Stimulated activated CD8-positive, alpha-beta memory T cell treated with anti-CD3 and anti-CD28 coated beads, Interleukin-4, amount 100 ng/mL, for 4 hours (primary cell): ENCODE results near the gene GOSR1.
"Not testable (repeated sequence)": the region's sequence is repeated elsewhere in the genome, so short reads cannot be mapped to it uniquely, and the experiment has no call there.

Experiments
- DNase-seq, 2 donors: peaks; one replicate each; pipeline ENCODE4 v3.0.0-alpha.2; 2020; ENCODE audit warnings: low read depth in 2 of 2, low spot score in 1 of 2

Gene GOSR1

DNA sequence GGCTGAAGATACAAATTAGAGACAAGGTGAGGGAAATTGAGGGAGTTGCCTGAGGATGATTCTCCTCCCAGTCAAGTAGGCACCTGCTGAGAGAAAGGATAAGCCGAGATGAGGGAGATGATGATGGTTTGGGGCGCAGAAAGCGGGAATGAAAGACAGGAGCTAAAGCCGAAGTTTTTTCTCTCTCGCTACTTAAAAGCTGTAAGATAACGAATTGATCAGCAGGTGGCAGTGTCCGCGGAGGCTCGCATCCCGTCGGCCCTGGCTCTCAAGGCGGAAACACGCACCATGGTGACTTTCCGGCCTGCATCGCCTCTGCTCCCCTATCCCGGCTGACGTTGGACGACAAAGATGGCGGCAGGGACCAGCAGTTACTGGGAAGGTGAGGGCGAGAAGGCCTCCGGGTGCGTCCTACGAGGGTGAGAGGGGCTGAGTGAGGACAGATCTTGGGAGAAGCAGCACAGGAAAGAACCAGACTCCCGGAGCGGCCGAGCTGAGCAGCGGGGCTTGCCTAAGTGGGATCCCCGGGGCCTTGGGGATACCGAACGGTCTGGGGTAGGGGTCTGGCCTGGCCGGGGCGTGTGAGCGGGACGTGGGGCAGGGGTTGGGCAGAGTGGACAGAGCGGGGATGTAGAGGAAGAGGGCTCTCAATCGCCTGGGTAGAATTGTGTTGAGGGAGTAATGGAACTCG is at the start of gene GOSR1:
TSS of gene GOSR1 (plus strand) at position 326 of the 691 bp plus-strand sequence. CDS start at position 352, 26 bp downstream.
- peak; percentile 82 for DNase-seq

DNA sequence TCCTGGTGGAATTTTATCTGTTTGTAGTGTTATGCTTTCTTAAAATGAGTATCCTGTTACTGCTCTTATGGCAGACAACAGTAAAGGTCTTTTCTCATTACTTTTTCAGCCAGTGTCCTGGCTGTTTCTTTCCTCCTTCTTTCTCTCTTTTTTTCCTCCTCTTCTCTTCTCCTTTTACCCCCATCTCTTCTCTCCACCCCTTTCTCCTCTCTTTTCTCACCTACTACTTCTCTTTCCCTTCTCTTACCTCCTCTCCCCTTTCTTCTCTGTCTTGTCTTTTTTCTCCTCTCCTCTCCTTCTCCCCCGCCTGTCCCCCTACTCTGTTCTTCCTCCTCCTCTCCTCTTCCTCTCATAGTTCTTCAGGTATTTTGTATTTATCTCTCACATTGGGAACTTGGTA is 49.6 kb upstream of the GOSR1 start:
- DNase-seq, result no peak

DNA sequence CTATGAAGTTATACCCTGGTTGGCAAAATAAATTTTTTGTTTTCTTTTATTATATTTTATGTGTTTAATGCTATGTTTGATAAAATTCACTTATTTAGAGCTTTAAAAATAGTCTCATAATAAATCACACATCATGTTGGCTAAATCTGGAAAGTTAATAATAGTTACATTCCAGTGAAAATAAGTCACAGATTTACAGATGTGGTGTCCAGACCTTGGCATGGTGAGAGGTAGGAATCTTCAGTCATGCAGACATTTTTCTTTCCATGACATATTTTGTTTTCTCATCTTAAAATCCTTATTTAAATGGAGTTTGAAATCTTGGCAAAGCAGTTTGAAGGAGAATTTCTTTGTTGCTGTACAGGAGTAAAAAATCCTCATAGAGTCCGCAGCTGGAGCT is 48.1 kb upstream of the GOSR1 start:
- DNase-seq, result no peak

DNA sequence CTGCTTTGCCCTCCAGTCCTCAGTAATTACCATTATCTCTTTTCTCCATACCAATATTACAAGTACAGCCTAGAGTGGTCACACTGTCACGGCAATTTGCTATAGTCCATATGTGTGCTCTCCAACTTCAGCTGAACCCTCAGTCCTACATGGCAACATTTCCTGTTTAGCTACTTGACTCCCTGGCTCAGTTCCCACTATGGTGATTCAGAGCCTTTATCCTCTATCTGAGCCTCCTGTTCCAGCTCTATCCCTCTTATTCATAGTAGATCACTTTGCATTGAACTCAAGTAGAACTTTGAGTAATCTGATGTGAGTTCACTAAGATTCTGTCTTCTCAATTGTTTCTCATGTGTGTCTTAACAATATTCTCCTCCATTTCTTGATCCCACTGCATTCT is 43.7 kb upstream of the GOSR1 start:
- no peak for DNase-seq

DNA sequence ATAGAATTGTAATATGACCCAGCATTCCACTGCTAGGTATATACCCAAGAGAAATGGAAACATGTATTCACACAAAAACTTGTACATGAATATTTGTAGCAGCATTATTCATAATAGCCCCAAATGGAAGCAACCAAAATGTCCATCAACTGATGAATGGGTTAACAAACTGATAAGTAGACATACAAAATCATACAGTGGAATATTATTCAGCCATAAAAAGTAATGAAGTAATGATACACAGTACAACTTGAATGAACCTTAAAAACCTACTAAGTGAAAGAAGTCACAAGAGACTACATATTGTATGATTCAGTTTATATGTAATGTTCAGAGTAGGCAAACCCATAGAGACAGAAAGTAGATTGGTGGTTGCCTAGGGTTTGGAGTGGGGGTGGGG is 40.5 kb upstream of the GOSR1 start:
- no peak for DNase-seq

DNA sequence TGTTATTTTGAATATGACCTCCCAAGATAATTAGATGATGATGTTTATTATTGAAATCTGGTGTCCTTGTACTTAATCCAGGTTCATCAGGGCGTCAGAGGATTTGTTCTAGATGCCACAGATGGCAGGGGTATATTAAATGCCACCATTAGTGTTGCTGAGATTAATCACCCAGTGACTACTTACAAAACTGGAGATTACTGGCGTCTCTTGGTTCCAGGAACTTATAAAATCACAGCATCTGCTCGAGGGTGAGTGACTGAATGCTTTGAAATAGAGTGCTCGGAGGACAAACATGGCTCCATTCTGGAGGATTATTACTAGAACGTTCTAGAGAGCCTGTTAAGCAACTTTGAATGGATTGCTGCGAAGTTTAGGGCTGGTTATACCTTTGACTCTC is 33.5 kb upstream of the GOSR1 start:
- no peak for DNase-seq

DNA sequence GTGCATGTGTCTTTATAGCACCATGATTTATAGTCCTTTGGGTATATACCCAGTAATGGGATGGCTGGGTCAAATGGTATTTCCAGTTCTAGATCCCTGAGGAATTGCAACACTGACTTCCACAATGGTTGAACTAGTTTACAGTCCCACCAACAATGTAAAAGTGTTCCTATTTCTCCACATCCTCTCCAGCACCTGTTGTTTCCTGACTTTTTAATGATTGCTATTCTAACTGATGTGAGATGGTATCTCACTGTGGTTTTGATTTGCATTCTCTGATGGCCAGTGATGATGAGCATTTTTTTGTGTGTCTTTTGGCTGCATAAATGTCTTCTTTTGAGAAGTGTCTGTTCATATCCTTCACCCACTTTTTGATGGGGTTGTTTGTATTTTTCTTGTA is 30.6 kb upstream of the GOSR1 start:
- not testable (repeated sequence) for DNase-seq

DNA sequence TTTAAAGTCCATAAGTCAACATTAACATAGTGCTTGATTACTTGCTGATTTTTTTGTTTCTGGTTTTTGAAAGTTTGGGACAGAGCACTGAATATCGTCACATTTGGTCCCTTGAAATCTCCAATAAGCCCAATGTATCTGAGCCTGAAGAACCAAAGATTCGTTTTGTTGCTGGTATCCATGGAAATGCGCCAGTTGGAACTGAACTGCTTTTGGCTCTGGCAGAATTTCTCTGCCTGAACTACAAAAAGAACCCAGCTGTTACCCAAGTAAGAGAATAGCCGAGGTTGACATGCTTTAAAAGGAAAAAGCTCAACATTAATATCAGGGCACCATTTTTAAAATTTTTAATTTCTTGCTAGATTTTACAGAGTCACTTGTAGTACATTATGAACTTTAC is 27.7 kb upstream of the GOSR1 start:
- no peak for DNase-seq

DNA sequence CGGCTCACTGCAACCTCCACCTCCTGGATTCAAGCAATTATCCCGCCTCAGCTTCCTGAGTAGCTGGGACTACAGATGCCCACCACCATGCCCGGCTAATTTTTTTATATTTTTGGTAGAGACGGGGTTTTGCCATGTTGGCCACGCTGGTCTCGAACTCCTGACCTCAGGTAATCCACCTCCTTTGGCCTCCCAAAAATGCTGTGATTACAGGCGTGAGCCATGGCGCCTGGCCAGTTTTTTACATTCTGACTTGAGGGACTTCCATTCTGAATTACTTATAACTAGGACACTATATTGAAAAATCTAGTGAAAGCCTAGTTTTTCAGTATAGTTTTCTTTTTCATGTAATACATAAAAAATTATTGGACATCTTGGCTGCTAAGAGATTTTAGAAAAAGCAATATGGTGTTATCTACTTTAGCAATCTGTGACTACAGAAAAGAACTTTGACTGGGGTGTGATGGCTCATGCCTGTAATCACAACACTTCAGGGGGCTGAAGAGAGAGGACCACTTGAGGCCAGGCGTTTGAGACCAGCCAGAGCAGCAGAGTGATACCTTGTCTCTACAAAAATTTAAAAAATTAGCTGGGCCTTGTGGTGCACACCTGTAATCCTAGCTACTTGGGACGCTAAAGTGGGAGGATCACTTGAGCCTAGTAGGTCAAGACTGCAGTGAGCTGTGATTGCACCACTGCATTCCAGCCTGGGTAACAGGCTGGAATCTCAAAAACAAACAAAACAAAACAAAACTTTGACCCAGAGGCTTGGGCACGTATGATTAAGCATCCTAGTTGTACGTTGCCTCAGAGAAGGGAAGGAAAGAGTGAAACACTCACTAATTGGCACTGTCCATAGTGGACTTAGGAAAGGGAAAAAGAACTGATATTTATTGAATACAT is 26.8 kb upstream of the GOSR1 start:
- DNase-seq, result no peak

DNA sequence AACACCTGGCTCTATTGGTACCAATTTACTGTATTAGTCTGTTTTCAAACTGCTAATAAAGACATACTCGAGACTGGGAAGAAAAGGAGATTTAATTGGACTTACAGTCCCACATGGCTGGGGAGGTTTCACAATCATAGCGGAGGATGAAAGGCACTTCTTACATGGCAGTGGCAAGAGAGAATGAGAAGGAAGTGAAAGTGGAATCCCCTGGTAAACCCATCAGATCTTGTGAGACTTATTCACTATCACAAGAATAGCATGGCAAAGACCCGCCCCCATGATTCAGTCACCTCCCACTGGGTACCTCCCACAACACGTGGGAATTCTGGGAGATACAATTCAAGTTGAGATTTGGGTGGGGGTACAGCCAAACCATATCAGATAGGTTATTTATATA is 22.6 kb upstream of the GOSR1 start:
- no peak for DNase-seq

DNA sequence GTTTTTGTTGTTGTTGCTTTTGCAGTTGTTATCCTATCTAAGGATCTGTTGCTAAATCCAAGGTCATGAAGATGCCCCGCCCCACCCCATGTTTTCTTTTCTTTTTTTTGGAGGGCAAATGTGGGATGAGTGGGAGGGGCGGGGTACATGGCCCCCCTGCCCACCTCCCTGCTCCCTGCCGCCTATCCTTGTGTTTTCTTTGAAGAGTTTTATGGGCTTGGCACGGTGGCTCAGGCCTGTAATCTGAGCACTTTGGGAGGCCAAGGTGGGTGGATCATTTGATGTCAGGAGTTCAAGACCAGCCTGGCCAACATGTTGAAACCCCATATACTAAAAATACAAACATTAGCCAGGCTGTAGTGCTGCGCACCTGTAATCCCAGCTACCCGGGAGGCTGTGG is 18.8 kb upstream of the GOSR1 start:
- DNase-seq, result no peak

DNA sequence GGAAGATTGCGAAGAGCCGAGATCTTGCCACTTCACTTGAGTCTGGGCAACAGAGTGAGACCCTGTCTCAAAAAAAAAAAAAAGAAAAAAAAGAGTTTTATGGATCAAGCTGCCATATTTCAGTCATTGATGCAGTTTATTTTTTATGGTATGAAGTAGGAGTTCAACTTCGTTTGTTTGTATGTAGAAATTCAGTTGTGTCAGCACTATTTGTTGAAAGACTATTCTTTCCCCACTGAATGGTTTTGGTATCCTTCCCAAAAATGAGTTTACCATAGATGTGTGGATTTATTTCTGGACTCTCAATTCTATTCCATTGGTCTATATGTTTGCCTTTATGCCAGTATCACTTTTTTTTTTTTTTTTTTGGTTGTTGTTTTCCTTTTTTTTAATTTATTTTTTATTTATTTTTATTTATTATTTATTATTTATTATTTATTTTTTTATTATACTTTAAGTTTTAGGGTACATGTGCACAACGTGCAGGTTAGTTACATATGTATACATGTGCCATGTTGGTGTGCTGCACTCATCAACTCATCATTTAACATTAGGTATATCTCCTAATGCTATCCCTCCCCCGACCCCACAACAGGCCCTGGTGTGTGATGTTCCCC is 18.3 kb upstream of the GOSR1 start:
- not testable (repeated sequence) for DNase-seq

DNA sequence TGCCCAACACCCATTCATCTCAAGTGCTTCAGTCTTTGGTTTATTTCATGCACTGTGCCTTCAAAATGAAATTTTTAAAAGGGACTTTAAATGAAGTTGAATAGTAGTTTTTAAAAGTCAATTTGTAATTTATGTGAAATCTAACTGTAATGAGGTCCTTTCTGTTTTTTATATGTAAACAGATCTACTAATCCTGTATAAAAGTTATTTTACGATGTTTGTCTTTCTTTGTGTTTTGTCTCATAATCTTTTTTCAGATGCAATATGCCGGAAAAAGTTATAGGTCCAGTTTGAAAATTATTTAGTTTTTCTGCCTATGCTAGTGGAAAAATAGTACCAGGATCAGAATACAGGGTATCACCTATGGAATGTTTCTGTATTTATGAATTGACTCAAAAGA is 8.7 kb upstream of the GOSR1 start:
- no peak for DNase-seq

DNA sequence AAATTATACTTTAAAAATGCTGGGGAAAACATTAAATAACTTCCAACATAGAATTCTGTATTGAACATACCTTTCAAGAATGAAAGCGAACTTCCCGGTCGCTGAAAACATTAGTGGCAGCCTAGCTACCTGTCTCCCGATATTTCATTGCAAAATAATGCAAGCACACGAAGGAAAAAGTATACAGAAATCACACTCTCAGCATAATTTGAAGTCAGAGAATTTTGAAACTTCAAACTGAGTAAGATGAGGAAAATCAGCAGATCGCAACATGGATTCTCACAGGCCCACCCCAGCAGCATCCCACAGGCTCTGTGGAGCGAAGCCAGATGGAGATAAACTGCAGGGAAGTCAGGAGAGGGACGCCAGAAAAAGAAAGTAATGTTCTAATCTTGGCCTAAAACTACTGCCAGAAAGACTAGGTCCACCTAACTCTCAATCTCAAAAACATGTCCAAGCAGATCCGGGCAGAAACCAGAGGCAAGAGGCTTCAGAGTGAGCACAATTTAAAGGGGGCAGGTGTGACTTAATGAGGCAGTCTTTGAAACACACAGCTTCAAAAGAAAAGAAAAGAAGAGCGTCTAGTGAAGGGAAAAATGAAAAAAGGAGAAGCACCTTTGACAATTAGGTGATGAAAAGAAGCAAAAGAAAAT is 4.8 kb upstream of the GOSR1 start:
- no peak for DNase-seq

DNA sequence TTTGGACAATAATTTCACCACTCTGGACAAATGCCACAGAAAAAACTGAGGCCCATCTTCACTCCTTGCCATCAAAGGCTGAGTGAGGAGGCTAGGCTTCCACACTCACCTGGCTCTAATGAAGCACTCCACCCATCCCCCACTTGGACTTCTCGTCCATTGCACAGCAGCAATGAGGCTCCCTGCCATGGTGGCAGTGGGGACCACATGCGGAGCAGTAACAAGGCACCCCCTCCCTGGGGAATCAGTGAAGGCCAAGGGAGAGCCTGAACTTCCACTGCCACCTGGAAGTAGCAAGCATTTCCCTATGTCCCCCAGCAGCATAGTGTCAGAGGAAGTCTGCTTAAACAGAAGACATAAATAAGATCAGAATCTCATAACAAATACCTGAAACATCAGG is 2.0 kb upstream of the GOSR1 start:
- DNase-seq, result no peak

DNA sequence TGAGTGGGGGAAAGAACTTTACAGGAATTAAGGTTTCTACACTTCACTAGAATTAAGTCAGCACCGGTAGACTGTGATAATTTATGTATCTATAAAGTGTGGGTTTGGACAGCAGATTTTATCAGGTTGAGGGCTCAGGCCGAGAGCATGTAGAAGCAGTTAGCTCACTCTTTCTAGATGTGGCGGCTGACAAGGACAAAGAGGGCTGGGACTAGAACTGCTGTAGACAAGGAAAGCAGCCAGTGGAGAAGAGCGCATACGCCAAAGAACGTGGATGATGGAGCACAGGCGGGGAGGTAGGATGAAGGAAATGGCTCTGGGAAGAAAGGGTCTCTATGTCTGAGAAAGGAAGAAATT is 504 bp upstream of the GOSR1 start:
- DNase-seq, result no peak

DNA sequence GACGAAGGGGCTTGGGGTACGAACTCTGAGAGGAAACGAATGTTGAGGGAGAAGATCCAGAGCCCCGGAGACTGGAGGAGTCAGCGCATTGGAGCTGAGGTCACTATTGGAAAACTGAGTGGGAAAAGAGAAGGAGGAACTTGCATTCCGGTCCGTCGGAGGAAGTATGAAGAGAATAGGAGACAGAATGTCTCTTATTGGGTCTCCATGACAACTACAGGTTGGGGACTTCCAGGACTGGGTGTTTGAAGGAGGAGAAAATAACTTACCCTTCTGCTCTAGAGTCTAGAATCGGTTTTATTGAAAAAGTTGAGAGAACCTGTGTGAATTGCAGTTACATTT is 537 bp downstream of the GOSR1 start:
- DNase-seq, result no peak

DNA sequence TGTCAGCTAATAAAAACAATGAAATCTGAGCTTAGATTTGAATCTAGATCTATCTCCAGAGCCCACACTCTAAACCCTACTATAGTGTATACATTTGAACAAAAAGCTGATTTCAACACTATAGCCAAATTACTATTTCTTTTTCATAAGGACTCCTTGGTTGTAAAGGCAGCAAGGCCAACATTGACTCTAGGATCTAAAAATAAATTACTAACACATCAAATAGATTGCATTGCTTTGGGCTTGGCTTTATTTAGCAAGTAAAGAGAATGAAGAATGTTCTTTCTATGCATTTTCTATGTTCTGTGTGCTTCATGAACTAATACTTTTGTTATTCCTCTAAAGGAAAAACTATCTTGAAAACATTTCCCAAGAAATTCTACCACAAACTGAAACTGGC is 5.3 kb downstream of the GOSR1 start:
- DNase-seq, result no peak

DNA sequence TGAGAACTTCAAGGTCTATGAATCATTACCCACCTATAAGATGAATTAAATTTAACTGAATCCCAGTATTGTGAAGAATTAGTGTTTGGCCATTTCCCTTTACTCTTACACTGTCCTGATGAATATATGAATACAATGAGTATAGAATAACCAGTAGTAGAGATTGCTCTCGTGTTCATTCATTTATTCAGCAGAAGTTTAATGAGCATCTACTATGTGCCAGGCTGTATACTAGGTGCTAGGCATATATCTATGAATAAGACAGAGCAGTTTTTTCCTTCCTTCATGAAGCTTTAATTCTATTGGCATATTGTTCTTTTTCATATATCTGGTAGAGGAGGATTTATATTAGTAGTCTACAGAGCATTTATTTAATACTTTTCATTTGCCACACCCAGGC is 6.0 kb downstream of the GOSR1 start:
- DNase-seq, result no peak

DNA sequence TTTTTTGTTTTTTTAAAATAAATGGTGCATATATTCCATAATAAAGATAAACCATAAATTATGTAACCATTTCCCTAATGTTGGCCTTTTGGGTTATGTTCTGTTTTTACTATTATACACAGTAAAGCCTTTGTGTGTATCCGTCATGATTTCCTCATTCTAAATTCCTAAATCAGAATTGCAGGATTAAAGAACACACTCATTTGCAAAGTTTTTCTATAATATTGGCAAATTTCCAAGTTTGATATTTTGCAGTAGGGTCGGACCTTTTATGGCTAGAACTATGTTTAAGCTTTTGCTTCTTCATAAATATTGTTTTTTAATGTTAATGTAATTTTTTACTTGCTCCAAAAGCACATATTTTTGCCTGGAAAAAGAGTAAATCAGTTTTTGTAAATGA is 16.6 kb downstream of the GOSR1 start:
- DNase-seq, result no peak

DNA sequence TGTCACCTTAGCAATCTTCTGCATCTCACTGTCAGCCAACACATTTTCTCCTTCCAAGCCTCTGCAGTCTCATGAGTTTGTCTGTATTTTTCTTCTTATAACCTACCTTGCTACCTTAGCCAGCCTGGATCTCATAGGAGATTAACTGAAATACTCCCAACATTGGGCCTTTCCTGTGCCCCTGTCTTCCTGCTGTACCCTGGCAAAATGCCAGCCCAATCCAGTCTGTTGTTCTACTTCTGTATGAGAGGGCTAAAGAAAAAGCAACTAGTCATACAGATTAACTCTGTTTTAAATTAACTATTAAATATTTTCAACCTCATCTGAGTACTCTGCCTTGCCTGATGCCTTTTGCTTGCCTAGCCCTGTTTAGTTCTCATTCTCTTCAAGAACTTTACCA is 18.4 kb downstream of the GOSR1 start:
- DNase-seq, result no peak

DNA sequence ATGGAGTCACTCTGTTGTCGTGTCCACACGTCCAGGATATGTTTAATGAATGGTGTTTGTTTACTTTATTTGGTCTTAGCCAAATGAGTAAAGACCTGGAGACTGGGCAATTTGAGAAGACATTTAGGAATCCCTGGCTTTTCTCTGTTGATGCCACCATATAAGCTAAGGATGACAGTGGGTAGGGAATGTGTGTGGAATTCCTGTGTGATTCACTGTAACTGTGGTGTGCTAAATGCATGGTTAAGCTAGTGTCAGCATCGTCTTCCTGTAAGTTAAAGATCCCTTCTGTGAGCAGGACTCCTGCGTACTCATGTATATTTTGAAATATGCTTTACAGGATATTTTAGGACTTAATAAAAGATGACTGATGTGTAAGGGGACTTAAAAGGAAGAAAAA is 26.4 kb downstream of the GOSR1 start:
- DNase-seq, result no peak
